ENCODE measurements around the gene ABAT.

- TF ChIP-seq CTCF (IDR thresholded peaks at IDR 0.05; ENCODE audit: low read length) (no peak), EZH2 (optimal IDR thresholded peaks at IDR 0.05; ENCODE audit: low read depth, low read length) (no peak), EZH2phosphoT487 (IDR thresholded peaks at IDR 0.05; ENCODE audit: low read length) (no peak)
Measured at GRCh38 chr16:8676160-8676547, 1.7 kb downstream of the ABAT start.
